ENCODE data around the gene CST6.

- TF ChIP-seq, protein P1, sequence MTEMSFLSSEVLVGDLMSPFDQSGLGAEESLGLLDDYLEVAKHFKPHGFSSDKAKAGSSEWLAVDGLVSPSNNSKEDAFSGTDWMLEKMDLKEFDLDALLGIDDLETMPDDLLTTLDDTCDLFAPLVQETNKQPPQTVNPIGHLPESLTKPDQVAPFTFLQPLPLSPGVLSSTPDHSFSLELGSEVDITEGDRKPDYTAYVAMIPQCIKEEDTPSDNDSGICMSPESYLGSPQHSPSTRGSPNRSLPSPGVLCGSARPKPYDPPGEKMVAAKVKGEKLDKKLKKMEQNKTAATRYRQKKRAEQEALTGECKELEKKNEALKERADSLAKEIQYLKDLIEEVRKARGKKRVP (CRISPR knock-in tag; IDR thresholded peaks at IDR 0.05), result no peak
- TF ChIP-seq, protein P2, sequence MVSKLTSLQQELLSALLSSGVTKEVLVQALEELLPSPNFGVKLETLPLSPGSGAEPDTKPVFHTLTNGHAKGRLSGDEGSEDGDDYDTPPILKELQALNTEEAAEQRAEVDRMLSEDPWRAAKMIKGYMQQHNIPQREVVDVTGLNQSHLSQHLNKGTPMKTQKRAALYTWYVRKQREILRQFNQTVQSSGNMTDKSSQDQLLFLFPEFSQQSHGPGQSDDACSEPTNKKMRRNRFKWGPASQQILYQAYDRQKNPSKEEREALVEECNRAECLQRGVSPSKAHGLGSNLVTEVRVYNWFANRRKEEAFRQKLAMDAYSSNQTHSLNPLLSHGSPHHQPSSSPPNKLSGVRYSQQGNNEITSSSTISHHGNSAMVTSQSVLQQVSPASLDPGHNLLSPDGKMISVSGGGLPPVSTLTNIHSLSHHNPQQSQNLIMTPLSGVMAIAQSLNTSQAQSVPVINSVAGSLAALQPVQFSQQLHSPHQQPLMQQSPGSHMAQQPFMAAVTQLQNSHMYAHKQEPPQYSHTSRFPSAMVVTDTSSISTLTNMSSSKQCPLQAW (CRISPR knock-in tag; IDR thresholded peaks at IDR 0.05), result no peak
- TF ChIP-seq, protein P3, sequence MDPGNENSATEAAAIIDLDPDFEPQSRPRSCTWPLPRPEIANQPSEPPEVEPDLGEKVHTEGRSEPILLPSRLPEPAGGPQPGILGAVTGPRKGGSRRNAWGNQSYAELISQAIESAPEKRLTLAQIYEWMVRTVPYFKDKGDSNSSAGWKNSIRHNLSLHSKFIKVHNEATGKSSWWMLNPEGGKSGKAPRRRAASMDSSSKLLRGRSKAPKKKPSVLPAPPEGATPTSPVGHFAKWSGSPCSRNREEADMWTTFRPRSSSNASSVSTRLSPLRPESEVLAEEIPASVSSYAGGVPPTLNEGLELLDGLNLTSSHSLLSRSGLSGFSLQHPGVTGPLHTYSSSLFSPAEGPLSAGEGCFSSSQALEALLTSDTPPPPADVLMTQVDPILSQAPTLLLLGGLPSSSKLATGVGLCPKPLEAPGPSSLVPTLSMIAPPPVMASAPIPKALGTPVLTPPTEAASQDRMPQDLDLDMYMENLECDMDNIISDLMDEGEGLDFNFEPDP (CRISPR knock-in tag; conservative IDR thresholded peaks at IDR 0.05), result no peak
- no peak for TF ChIP-seq RFX1 (IDR thresholded peaks at IDR 0.05)
- TF ChIP-seq GRHL1 (CRISPR knock-in tag; conservative IDR thresholded peaks at IDR 0.05), result no peak
- TF ChIP-seq ADNP (CRISPR knock-in tag; IDR thresholded peaks at IDR 0.05), result no peak
These were observed 14.3 kb downstream of the CST6 start, which contains the start of gene CATSPER1 for GRCh38 chr11:66026017-66026529.

All from HepG2 (cell line).